GM19468 (cell line): ENCODE data around the gene ADCY5.

Experiments
- ATAC-seq: cut with Tn5 transposase; IDR thresholded peaks from one replicate; pipeline ENCODE4 v1.9.1; 2021; ENCODE audit warnings: mild to moderate bottlenecking, moderate library complexity, moderate number of reproducible peaks; ENCODE audit not compliant: unreplicated experiment; ENCODE audit errors: extremely low read depth

Gene ADCY5

GRCh38 chr3:123282461-123282860, 166.4 kb downstream of the ADCY5 start:
- ATAC-seq = no peak

- ATAC-seq = no peak
Observed at GRCh38 chr3:123281929-123282328, 167.0 kb downstream of the ADCY5 start.

- ATAC-seq = no peak
Observed at GRCh38 chr3:123281406-123281805, 167.5 kb downstream of the ADCY5 start.

GRCh38 chr3:123279121-123279520, 169.8 kb downstream of the ADCY5 start:
- ATAC-seq = no peak

GRCh38 chr3:123278446-123278845, 170.4 kb downstream of the ADCY5 start:
- ATAC-seq = no peak

- ATAC-seq = no peak
Observed at GRCh38 chr3:123277106-123277505, 171.8 kb downstream of the ADCY5 start.

GRCh38 chr3:123276346-123277006, 172.4 kb downstream of the ADCY5 start:
- no peak for ATAC-seq

- no peak for ATAC-seq
Observed at GRCh38 chr3:123275691-123276090, 173.2 kb downstream of the ADCY5 start.

GRCh38 chr3:123272547-123272946, 176.3 kb downstream of the ADCY5 start:
- no peak for ATAC-seq

- no peak for ATAC-seq
Observed at GRCh38 chr3:123271466-123272159, 177.3 kb downstream of the ADCY5 start.

GRCh38 chr3:123270818-123271217, 178.1 kb downstream of the ADCY5 start:
- no peak for ATAC-seq

- ATAC-seq = no peak
Observed at GRCh38 chr3:123267821-123268220, 181.1 kb downstream of the ADCY5 start.

- ATAC-seq = no peak
Observed at GRCh38 chr3:123263941-123264340, 184.9 kb downstream of the ADCY5 start.

GRCh38 chr3:123262868-123263267, 186.0 kb downstream of the ADCY5 start:
- ATAC-seq = no peak

- no peak for ATAC-seq
Observed at GRCh38 chr3:123262226-123262625, 186.7 kb downstream of the ADCY5 start.

- no peak for ATAC-seq
Observed at GRCh38 chr3:123261666-123262065, 187.2 kb downstream of the ADCY5 start.

GRCh38 chr3:123258811-123259420, 190.0 kb downstream of the ADCY5 start:
- no peak for ATAC-seq

- ATAC-seq = no peak
Observed at GRCh38 chr3:123258359-123258758, 190.5 kb downstream of the ADCY5 start.

GRCh38 chr3:123256256-123256655, 192.6 kb downstream of the ADCY5 start:
- ATAC-seq = no peak

- no peak for ATAC-seq
Observed at GRCh38 chr3:123246866-123247265, 202.0 kb downstream of the ADCY5 start.

GRCh38 chr3:123244128-123244527, 204.8 kb downstream of the ADCY5 start:
- ATAC-seq = no peak
